ENCODE results near the gene FHAD1.

DNA sequence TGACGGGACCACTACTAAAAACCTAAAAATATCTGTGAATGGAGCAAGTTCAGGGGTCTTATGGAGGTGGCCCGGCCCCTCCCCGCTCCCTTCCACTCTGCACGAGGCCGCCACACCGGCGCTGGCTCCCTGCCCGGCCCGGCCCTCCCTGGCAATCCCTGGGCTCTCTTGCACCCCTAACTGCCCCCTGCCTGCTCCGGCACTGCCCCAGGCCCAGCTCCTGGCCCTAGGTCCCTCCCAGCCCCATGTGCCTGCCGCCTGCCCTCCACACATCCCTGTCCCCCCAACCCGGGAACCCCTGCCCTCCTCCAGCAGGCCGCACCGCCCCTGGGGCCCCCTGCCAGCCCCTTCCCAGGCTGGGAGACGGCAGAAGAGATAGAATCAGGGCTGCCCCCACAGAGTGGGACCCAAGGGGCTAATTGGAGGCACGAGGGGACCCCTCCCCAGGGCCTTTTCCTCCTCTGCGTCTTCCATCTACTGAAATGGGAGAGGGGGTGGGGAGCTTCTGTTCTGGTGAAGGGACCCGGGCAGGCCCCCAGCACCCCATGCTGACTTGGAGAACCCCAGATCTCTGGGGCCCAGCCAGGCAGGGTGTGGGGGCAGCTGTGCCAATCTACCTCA lies 181.9 kb downstream of the FHAD1 start:
- TF ChIP-seq, protein P1, sequence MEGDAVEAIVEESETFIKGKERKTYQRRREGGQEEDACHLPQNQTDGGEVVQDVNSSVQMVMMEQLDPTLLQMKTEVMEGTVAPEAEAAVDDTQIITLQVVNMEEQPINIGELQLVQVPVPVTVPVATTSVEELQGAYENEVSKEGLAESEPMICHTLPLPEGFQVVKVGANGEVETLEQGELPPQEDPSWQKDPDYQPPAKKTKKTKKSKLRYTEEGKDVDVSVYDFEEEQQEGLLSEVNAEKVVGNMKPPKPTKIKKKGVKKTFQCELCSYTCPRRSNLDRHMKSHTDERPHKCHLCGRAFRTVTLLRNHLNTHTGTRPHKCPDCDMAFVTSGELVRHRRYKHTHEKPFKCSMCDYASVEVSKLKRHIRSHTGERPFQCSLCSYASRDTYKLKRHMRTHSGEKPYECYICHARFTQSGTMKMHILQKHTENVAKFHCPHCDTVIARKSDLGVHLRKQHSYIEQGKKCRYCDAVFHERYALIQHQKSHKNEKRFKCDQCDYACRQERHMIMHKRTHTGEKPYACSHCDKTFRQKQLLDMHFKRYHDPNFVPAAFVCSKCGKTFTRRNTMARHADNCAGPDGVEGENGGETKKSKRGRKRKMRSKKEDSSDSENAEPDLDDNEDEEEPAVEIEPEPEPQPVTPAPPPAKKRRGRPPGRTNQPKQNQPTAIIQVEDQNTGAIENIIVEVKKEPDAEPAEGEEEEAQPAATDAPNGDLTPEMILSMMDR (IDR thresholded peaks at IDR 0.05), result no peak
- TF ChIP-seq POLR2A (IDR thresholded peaks at IDR 0.05; ENCODE audit: low read depth), result no peak

All from esophagus muscularis mucosa (tissue), 3 donors.